DMS 273 (cell line): ENCODE measurements around the gene COMMD7.
A peak's percentile ranks its signal among the peaks of the same experiment; 100 is the strongest.

Source experiments
- DNase-seq: peaks from one replicate; lab custom pipeline; 2025; ENCODE audit not compliant: unreplicated experiment; lab: John Stamatoyannopoulos, UW

Gene COMMD7

DNA sequence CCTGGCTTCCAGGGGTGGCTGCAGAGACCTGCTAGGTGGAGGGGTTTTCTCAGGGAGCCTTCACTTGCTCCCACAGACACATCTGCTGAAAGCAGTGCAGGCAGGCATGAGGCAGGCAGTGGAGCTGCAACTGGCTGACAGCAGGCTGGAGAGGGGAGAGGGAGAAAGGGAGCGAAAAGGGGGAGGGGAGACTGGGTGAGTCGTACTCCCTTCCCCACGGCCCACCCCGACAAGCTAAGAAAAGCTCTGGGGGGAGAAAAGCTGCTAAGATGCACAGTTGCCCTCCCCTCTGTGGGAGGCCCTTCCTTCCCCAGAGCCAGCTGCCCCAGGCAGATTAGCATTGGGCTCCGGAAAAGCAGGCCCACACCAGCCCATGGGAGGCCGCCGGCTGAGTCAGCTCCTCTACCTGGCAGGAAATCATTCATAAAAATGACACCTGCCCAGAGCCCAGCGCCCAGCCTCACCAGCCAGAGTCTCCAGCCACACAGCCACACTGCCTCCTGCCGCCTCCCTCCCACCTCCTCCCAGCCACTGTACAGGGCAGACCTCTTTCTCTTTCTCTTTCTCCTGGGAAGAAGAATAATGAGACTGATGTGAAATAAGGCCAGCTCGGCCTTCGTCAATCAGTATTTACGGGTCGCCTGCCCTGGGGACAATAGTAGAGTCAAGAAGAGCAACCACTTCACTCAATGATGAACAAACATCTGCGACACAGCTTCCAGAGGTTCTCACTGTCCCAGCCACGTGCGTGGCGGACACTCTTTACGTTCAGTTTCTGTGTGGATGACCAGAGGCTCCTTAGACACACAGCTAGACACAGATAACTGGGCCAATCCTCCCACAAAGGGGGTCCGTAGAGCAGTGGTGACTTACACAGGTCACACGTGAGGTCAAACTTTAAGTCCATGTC is 61.8 kb downstream of the COMMD7 start:
- DNase-seq = peak; percentile 59

DNA sequence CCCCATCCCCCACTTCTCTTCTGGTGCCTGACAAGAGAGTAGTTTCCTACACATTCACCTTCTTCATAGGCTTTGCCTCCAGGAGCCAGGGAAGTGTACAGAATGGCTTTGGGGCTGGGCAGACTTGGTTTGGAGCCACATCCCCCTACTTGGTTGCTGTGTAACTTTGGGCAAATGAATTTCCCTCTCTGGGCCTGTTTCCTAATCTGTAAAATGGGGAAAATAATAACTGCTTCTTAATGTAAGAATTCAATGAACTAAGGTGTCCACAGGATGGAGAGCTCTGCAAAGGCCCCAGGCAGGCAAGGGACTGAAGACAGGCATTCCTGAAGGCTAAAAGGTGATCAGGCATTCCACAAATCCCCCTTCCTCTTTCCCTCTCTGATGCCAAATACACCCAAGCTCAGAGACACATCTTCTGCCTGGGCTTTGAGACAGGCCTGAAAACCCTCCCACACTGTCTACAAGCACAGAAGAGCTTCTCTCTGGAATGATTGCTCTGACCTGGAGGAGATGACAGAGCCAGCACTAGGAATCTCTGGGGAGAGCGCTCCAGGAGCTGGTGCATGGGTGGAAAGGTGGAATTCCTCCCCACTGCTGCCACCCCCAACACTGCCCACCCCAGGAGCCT is 62.6 kb downstream of the COMMD7 start:
- DNase-seq = no peak

DNA sequence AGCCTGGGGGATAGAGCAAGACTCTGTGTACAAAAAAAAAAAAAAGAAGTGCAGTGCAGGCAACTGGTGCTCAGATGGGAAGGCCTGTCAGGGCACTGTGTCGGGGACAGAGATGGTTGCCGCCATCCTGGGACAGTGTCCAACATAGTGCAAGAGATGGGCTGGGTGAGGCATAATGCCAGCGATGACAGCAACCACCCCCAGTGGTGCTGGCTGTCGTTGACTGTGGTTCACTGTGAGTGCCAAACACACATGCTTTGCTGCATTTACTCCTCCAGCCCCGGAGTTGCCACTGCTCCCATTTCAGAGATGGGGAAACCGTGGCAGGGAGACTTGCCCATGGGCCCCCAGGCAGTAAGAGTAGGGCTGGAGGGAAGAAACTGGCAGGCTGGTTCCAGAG is 64.3 kb downstream of the COMMD7 start:
- no peak for DNase-seq

DNA sequence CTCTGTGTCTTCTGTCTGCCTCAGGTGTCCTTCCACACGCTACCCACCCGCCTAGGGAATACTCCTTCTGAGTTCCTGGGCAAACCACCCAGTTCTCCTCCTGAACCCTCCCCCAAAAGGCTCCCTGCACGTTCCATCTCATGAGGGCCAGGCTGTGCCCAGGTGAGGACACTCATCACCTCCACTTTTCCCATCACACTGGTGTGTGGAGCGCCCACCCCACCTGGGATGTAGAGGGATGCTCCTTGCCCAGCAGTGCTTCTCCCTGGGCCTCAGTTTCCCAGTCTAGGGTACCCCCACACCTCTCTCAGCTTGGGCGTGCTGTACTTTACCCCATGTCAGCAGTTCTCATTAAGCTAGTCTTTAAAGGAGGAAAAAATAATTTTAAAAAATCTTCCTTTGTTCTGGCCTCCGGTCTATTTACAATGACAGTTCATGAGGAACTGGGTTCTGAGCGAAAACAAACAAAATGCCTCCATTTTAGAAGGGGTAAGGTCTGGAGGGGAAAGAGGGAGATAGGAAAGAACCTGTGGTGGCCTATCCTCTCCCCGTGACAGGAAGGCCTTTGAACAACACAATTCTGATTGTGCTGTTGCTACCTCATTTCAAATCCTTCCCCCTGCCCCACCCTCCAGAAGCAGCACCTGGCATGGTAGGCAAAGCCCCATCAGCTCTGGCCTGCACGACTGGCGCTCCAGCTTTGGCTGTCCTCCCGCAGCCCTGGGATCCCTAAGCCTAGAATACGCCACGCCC is 67.9 kb downstream of the COMMD7 start:
- DNase-seq = no peak

DNA sequence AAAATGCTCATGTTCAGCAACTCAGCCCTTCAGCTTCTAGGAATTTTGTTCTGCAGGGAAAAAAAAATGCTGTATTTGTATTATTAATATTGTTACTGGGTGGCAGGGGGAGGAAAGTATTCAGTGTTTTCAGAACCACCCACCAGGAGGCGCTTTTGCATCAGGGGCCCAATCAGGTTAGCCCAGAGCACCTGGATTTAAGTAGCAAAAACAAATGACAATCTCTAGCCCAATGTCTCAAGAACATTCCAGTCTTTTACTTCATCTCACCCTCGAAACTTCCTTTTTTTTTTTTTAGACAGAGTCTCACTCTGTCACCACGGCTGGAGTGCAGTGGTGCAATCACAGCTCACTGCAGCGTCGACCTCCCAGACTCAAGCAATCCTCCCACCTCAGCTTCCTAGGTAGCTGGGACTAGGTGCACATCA is 68.9 kb downstream of the COMMD7 start:
- peak; percentile 78 for DNase-seq

DNA sequence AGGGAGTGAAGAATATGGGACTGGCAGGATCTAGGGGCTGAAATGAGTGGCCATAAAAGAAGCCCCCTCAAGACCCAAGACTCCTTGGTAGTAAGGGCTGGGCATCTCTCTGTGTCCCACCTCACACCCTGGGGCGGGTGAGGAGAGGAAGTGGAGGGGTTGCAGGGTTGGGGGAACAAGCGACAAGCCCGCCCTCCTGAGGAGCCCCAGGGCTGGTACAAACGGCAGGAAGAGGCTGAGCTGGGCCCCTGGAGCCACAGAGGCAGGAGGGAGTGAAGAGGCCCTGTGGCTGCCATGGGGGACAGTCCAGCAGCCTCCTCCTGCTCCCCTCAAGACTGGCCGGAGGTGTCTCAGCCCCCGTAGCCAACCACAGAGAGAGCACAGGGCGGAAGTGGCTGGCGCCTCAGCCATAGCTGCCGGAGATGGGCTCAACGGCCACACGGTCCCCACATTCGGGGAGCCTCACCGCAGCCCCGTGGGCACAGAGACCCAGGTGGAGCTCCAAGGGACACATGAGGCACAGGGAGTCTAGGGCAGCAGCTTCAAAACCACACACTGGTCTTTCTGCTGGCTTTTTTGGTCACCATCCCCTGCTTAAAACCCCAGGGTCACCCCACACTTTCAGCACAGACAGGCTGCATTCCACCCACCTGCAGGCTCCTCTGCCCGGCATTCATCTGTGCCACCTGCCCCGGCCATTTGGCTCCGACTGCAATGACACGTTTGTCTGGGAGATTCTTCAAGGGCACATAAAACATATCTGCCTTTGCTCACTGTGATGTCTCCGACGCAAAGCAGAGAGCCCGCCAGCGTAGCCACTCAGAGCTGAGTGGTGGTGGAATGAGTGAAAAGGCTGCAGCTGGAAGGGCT is 70.0 kb downstream of the COMMD7 start:
- no peak for DNase-seq

DNA sequence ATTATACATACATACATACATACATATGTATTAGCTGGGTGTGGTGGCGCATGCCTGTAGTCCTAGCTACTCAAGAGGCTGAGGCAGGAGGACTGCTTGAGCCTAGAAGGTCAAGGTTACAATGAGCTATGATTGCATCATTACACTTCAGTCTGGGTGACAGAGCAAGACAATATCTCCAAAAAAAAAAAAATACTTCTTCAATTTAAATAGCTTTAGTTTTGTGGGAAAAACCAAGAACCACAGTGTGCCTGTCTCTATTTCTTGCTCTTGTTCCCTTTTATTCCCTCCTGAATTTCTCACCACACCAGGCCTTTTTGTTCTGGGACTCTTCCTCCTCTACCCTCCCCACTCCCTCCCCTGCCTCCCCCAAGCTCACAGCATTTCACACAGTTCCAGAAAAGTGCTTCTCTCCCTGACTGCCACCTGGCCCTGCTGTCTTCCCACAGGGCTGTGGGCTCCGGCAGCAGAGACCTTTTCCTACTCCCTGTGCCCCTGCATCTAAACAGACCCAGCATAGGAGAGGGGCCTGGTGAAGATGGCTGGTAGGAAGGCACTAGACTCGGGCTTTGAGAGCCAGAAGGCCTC is 70.8 kb downstream of the COMMD7 start:
- no peak for DNase-seq

DNA sequence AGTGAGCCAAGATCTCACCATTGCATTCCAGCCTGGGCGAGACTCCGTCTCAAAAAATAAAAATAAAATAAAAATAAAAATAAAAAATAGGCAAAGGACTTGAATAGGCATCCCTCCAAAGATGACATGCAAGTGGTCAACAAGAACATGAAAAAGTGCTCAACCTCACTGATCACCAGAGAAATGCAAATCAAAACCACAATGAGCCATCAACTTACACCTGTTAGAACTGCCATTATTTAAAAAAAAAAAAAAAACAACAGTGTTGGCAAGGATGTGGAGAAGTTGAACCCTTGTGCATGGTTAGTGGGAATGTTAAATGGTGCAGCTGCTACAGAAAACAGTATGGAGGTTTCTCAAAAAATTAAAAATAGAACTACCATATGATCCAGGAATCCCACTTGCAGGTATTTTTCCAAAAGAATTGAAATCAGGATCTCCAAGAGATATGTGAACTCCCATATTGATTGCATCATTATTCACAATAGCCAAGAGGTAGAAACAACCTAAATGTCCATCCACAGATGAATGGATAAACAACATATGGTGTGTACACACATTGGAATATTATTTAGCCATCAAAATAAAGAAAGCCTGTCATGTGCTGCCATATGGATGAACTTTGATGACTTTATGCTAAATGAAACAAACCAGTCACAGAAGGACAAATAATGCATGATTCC is 72.4 kb downstream of the COMMD7 start:
- DNase-seq = no peak

DNA sequence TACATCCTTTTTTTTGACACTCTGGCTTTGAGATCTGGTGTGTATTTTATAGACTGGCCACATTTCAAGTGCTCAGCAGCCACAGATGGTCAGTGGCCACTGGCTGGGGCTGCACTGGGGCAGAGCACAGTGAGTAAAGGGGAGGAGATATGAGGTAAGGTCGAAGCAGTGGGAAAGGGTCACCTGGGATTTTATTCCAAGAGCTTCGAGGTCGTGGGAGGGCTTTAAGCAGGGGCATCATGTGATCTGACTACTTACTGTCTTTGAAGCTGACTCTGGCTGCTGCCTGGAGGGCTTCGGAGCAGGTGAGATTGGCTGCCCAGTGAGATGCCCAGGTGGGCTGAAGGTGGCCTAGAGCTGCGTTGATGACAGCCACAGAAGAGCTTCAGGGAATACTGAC is 76.2 kb downstream of the COMMD7 start:
- DNase-seq = no peak

DNA sequence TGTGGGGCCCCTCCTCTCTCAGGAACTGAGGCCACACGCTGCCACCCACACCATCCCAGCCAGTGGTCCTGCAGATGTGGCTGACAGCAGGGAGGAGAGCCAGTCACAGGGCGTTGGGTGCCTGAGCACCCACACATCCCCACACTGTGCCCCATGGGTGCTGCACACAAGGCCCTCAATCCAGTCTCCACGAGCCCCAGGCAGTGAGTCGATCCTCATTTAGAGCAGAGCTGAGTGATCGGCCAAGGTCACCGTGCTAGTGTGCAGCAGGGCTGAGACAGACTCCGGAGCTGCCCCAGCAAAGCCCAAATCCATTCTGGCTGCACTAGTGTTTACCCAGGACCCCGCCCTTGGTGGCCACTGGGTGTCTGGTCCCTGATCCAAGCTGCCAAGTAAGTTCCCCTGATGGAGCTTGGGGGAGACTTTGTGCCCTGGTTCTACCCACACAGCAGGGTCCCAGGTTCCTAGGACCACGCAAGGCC is 78.5 kb downstream of the COMMD7 start:
- no peak for DNase-seq

DNA sequence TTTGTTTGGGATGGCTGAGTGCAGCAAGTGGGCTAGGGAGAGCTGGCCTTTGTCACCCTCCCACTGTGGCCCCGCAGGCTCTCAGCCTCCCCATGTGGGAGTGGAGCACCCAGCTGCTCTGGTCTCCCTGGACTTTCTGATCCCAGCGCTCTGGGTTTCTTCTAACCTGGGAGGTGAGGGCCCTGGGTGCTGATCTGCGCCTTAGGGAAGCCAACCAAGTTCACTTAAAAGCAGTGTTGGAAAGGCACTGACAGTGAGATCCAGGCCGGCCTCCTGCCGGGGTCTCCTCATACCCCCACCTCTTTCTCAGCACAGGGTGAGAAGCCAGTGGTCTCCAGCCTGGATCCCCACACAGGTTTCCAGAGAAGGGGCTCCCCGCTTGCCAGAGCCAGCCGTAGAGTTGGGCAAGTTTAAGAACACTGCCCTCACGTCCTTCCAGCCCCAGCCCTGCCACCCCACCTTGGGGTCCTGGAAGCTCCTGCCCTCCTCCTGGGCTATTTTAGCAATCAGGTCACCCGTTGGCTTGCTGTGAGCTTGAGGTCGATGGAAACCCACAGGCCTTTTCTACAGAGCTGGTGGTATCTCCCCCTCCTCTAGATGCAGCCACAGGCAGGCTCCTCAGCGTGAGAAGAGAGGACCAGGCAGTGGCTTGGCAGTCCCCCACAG is 79.1 kb downstream of the COMMD7 start:
- no peak for DNase-seq

DNA sequence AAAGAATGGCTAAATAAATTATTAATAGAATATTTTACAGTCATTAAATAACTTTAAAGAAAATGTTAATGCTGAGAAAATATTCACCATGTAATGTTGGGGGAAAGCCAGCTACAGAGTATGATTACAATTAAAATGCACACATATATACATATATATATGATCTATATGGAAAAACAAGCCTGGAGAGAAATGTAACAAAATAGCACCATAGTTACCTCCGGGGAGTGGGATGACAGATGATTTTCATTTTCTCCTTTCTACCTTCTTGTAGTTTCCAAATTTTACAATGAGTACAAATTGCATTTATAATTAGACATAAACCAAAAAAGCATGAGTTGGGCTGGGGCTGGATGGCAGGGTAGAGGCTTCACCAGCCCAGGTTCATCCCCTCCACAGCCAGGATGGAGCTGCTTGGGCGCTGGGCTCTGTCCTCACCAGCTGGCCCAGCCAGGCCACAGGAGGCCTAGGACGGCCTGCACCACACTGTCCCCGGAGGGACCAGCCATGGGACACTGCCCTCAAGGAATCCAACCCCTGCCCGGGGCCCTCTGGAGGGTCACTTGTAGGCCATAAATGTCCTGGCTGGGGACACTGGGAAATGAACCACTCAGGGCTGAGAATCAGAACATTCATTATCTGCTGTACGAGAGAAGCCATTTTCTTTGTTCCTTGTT is 79.8 kb downstream of the COMMD7 start:
- DNase-seq = no peak

DNA sequence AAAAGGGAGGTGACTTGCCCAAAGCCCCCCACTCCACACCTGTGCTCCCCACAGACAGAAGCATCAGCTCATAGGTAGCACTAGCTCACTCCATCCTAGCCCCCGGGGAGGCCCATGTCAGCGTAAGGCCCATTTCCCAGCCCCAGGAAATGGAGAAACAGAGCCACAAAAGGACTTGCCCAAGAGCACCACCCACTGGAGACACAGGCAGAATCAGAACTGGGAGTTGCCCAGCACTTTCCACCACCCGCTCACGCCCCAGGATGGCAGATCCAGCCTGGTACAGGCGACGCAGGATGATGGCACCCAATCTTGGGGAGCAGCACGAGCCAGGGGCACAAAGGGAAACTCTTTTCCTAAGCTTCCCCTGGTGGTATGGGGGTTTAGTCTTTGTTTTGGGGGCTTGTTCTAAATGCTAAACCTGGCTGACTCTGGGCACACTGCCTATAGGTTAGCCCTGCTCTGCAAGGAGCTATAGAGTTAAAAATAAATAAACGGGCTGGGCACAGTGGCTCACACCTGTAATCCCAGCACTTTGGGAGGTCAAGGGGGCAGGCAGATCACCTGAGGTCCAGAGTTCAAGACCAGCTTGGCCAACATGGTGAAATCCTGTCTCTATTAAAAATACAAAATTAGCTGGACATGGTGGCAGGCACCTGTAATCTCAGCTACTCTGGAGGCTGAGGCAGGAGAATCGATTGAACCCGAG is 81.3 kb downstream of the COMMD7 start:
- no peak for DNase-seq

DNA sequence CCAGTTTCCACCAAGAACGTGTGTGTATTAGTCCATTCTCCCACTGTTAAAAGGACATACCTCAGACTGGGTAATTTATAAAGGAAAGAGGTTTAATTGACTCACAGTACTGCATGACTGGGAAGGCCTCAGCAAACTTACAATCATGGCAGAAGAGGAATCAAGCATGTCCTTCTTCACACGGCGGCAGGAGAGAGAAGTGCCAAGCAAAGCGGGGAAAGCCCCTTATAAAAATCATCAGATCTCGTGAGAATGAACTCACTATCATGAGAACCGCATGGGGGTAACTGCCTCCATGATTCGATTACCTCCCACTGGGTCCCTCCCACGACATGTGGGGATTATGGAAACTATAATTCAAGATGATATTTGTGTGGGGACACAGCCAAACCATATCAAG is 82.6 kb downstream of the COMMD7 start:
- no peak for DNase-seq

DNA sequence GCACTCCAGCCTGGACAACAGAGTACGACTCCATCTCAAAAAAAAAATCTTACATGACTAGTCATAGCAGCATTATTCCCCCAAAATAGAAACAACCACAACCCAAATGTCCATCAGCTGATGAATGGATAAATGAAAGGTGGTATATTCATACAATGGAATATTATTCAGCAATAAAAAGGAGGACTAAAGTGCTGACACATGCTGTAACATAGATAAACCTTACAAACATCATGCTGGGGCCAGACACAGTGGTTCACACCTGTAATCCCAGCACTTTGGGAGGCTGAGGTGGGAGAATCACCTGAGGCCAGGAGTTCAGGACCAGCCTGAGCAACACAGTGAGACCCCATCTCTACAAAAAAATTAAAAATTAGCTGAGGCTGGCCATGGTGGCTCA is 86.4 kb downstream of the COMMD7 start:
- DNase-seq = no peak

DNA sequence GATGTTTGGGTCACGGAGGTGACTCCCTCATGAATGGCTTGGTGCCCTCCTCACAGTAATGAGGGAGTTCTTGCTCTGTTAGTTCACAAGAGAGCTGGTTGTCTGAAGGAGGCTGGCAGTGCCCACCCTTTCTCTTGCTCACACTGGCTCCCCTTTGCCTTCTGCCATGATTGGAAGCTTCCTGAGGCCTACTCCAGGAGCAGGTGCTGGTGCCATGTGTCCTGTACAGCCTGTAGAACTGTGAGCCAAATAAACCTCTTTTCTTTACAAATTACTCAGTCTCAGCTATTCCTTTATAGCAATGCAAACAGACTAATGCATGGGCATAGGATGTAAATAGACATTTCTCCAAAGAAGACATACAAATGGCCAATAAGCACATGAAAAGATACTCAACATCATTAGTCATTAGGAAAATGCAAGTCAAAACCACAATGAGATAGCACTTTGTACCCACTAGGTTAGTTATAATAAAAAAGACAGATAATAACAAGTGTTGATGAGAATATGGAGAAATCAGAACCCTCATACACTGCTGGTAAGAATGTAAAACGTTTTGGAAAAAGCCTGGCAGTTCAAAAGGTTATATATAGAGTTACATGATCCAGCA is 87.3 kb downstream of the COMMD7 start:
- DNase-seq = no peak

DNA sequence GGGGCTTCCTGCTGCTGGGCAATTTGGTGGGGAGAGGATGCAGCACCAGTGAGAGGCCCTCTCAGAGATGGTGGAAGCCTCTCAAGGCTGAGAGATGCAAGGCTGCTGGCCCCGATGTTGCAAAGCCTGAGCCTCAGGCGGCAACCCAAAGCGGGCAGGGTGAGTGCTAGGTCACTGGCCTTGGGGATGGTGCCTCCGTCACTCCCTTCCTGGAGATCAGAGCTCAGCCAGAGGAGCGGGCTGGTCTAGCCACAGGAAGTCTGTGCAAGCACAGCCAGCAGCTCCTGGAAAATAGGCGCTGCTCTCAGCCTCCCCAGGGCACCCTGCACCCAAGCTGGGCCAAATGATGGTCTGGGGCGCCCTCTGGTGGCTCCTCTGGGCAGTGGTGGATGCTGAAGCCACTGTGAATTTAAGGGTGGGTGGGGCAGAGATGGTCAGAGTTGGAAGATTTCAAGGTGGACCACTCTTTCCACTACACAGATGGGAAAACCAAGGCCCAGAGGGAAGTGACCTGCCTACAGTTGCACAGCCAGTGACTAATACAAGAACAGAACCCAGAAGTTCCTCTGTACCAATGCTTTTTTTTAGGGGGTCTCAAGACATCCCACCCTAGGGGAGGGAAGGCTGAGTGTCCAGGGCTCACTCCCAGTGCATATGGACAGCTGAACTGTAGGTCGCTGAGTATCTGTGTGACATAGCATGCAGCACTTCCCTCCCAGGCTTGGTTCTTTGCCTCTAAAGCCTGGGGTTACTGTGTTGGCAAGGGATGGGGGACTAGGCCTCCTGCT is 90.3 kb downstream of the COMMD7 start:
- DNase-seq = peak; percentile 88
